Ascending aorta (tissue), 2 donors: ENCODE results near the gene CCDC184. TPM values are rescaled to one million over a fixed set of nuclear protein-coding genes. Genes with fewer than 3 reads are reported as not detected.

ENCODE experiments used
- DNase-seq, 2 donors: peaks; one replicate each; pipeline ENCODE4 v3.0.0-alpha.2; 2019; ENCODE audit warnings: low spot score in 2 of 2
- H3K27ac ChIP-seq, 2 donors: fragments of 200-600 bp; sonication (generic); one replicate each; pipeline ENCODE4 v1.5.1; 2016 to 2017; ENCODE audit warnings: mild to moderate bottlenecking in 1 of 2
- H3K27me3 ChIP-seq: fragments of 200-600 bp; sonication (generic); one replicate; pipeline ENCODE4 v1.5.1; 2017
- H3K36me3 ChIP-seq, 2 donors: fragments of 200-600 bp; sonication (generic); one replicate each; pipeline ENCODE4 v1.5.1; 2016
- H3K4me1 ChIP-seq, 2 donors: fragments of 200-600 bp; sonication (generic); one replicate each; pipeline ENCODE4 v1.5.1; 2016 to 2017; ENCODE audit warnings: mild to moderate bottlenecking in 1 of 2
- H3K4me3 ChIP-seq, 2 donors: fragments of 200-600 bp; sonication (generic); one replicate each; pipeline ENCODE4 v1.5.1; 2016 to 2017; ENCODE audit warnings: mild to moderate bottlenecking in 1 of 2
- H3K9me3 ChIP-seq, 2 donors: fragments of 200-600 bp; sonication (generic); one replicate each; pipeline ENCODE4 v1.5.1; 2016
- CTCF ChIP-seq, 3 experiments: fragments of 200-600 bp in 2 of 3; fragments of 450-650 bp in 1 of 3; sonication (generic) in 2 of 3; IDR thresholded peaks; one replicate each; pipeline ENCODE4 v1.5.1; 2016 to 2019; ENCODE audit warnings: antibody characterized with exemption in 3 of 3, mild to moderate bottlenecking in 1 of 3, moderate library complexity in 1 of 3
- intact Hi-C: fragments of 100-400 bp; cut with DNase I; formaldehyde crosslinking; loops from one replicate; pipeline ENCODE4 v1.15.1; 2023
- total RNA-seq: library from RNA; depleted of rRNA; stranded (reverse); fragments of >200 nt; gene quantifications from one replicate; pipeline ENCODE4 v1.1.0, GENCODE V29; 2016

Gene CCDC184
- total RNA-seq, 1 donor from 2014 or later: 1.6 TPM

- Histone ChIP-seq H3K27ac (no peak overlapping the region), H3K27me3 (no peaks in the 10 kb centered on the region), H3K36me3 (no peaks in the 10 kb centered on the region), H3K9me3 (no peaks in the 10 kb centered on the region), H3K4me3 (no peak overlapping the region), H3K4me1 (no peaks in the 10 kb centered on the region)
- no peak for TF ChIP-seq CTCF (IDR thresholded peaks at IDR 0.05)
- DNase-seq: no peak
- intact Hi-C loops: no loop called here
Observed at GRCh38 chr12:48169011-48169410, 14.4 kb upstream of the CCDC184 start.

GRCh38 chr12:48175613-48176416, 7.6 kb upstream of the CCDC184 start:
- DNase-seq: no peak
- no peak for TF ChIP-seq CTCF (IDR thresholded peaks at IDR 0.05)
- no peak overlapping the region for H3K27ac ChIP-seq
- no peaks in the 10 kb centered on the region for H3K4me1 ChIP-seq
- H3K4me3 ChIP-seq: no peak overlapping the region
- H3K9me3 ChIP-seq: no peaks in the 10 kb centered on the region
- H3K27me3 ChIP-seq: no peaks in the 10 kb centered on the region
- intact Hi-C loops: no loop called here
- H3K36me3 ChIP-seq: no peaks in the 10 kb centered on the region

GRCh38 chr12:48176417-48176751, 7.1 kb upstream of the CCDC184 start:
- Histone ChIP-seq H3K9me3 (no peaks in the 10 kb centered on the region), H3K4me1 (no peaks in the 10 kb centered on the region), H3K4me3 (no peak overlapping the region), H3K36me3 (no peaks in the 10 kb centered on the region), H3K27me3 (no peaks in the 10 kb centered on the region), H3K27ac (no peak overlapping the region)
- TF ChIP-seq CTCF (IDR thresholded peaks at IDR 0.05): no peak
- intact Hi-C loops: no loop called here
- DNase-seq: no peak

- Histone ChIP-seq H3K27me3 (no peaks in the 10 kb centered on the region), H3K36me3 (no peaks in the 10 kb centered on the region), H3K4me1 (peaks cover 0 to 3% of the 10 kb centered on the region in 2 donors), H3K9me3 (no peaks in the 10 kb centered on the region), H3K4me3 (no peak overlapping the region), H3K27ac (no peak overlapping the region)
- no peak for TF ChIP-seq CTCF (IDR thresholded peaks at IDR 0.05)
- no peak for DNase-seq
- intact Hi-C loops: no loop called here
Observed at GRCh38 chr12:48177982-48178381, 5.5 kb upstream of the CCDC184 start.

- intact Hi-C loops: no loop called here
- Histone ChIP-seq H3K4me3 (no peak overlapping the region), H3K36me3 (no peaks in the 10 kb centered on the region), H3K27me3 (no peaks in the 10 kb centered on the region), H3K27ac (no peak overlapping the region), H3K9me3 (no peaks in the 10 kb centered on the region), H3K4me1 (peaks cover 4 to 5% of the 10 kb centered on the region in 2 donors)
- no peak for TF ChIP-seq CTCF (IDR thresholded peaks at IDR 0.05)
- no peak for DNase-seq
Observed at GRCh38 chr12:48179466-48179865, 4.0 kb upstream of the CCDC184 start.
